Neutrophil (primary cell): ENCODE results near the gene AASDHPPT.

Experiments
- H3K27ac ChIP-seq: fragments of 200-600 bp; sonication (generic); 2 replicates; pipeline ENCODE4 v1.5.1; 2016; ENCODE audit warnings: mild to moderate bottlenecking, moderate library complexity
- H3K27me3 ChIP-seq: fragments of 200-600 bp; sonication (generic); 2 replicates; pipeline ENCODE4 v1.6.0; 2016; ENCODE audit warnings: mild to moderate bottlenecking
- H3K36me3 ChIP-seq: fragments of 200-600 bp; sonication (generic); 2 replicates; pipeline ENCODE4 v1.5.1; 2017
- H3K4me1 ChIP-seq, 2 experiments: fragments of 200-600 bp in 1 of 2; sonication (generic) in 1 of 2; 1 replicate in 1 of 2; 2 replicates in 1 of 2; pipeline versions ENCODE4 v1.5.1 to v1.6.1; 2013 to 2016; ENCODE audit warnings: low read depth in 1 of 2, low read length in 1 of 2, mild to moderate bottlenecking in 1 of 2, moderate library complexity in 1 of 2; ENCODE audit not compliant: control insufficient read depth in 1 of 2, insufficient read depth in 1 of 2
- H3K4me3 ChIP-seq, 2 experiments: fragments of 200-600 bp in 1 of 2; sonication (generic) in 1 of 2; 1 replicate in 1 of 2; 2 replicates in 1 of 2; pipeline ENCODE4 v1.5.1; 2013 to 2016; ENCODE audit warnings: low read depth in 1 of 2, low read length in 1 of 2, mild to moderate bottlenecking in 1 of 2, moderate library complexity in 1 of 2
- H3K9me3 ChIP-seq: fragments of 200-600 bp; sonication (generic); 2 replicates; pipeline ENCODE4 v1.5.1; 2016
- TF ChIP-seq, protein P1 (sequence below): fragments of 200-600 bp; sonication (generic); IDR thresholded peaks from 2 replicates; pipeline ENCODE4 v1.5.1; 2016; ENCODE audit warnings: antibody characterized with exemption

AASDHPPT gene

DNA sequence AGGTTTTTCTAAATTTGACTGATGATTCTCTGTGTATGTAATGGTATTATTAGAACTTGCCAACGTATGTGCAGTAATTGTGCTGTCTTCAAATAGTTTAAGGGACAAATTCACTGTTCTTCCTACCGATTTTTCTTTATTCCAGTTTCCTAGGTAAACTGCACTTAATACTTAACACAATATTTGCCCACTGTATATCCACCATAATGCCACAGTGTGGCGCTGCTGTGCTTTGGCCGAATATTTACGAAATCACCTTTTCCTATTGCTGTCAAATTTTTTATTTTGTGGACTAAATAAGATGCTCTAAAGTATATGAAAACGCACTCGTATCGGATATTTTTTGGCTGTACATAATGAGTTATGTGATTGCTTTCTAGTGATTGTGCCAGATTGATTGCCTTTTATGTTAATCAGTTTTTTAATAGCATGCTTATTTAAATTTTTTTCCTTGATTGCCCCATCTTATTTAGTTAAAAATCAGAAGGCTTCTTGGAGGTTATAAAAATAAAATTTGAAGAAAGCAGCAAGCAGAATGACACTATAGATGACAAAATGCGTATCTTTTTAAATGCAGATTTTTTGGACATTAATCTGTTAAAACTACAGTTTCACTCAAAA, 10.5 kb downstream of the AASDHPPT start:
- TF ChIP-seq, protein P1, sequence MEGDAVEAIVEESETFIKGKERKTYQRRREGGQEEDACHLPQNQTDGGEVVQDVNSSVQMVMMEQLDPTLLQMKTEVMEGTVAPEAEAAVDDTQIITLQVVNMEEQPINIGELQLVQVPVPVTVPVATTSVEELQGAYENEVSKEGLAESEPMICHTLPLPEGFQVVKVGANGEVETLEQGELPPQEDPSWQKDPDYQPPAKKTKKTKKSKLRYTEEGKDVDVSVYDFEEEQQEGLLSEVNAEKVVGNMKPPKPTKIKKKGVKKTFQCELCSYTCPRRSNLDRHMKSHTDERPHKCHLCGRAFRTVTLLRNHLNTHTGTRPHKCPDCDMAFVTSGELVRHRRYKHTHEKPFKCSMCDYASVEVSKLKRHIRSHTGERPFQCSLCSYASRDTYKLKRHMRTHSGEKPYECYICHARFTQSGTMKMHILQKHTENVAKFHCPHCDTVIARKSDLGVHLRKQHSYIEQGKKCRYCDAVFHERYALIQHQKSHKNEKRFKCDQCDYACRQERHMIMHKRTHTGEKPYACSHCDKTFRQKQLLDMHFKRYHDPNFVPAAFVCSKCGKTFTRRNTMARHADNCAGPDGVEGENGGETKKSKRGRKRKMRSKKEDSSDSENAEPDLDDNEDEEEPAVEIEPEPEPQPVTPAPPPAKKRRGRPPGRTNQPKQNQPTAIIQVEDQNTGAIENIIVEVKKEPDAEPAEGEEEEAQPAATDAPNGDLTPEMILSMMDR, result peak; percentile 66
- H3K4me1 ChIP-seq, result no peaks in the 10 kb centered on the region
- H3K4me3 ChIP-seq, result no peak overlapping the region
- H3K27me3 ChIP-seq, result no peaks in the 10 kb centered on the region
- peaks cover 22% of the 10 kb centered on the region for H3K36me3 ChIP-seq
- H3K27ac ChIP-seq, result no peak overlapping the region
- H3K9me3 ChIP-seq, result no peaks in the 10 kb centered on the region

DNA sequence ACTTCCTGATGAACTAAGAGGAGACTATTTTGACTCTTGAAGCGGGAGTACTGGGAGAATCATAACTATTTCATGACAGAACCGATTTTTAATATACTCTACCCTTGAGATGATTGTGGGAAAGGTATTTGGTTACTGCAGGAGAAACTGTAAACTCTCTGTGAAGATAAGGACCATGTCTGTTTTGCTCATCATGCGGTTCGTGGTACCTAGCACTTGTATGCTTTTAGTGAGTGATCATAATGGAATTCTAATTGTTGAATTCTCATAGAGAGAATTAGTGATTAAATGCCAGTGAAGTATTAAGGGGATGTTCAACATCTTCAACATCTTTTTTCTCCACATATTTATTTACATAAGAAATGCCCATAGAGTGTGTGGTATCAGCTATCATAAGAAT, 11.4 kb downstream of the AASDHPPT start:
- H3K9me3 ChIP-seq, result no peaks in the 10 kb centered on the region
- H3K4me1 ChIP-seq, result no peaks in the 10 kb centered on the region
- H3K27ac ChIP-seq, result no peak overlapping the region
- no peak overlapping the region for H3K4me3 ChIP-seq
- peaks cover 27% of the 10 kb centered on the region for H3K36me3 ChIP-seq
- TF ChIP-seq, protein P1, result no peak
- H3K27me3 ChIP-seq, result no peaks in the 10 kb centered on the region

DNA sequence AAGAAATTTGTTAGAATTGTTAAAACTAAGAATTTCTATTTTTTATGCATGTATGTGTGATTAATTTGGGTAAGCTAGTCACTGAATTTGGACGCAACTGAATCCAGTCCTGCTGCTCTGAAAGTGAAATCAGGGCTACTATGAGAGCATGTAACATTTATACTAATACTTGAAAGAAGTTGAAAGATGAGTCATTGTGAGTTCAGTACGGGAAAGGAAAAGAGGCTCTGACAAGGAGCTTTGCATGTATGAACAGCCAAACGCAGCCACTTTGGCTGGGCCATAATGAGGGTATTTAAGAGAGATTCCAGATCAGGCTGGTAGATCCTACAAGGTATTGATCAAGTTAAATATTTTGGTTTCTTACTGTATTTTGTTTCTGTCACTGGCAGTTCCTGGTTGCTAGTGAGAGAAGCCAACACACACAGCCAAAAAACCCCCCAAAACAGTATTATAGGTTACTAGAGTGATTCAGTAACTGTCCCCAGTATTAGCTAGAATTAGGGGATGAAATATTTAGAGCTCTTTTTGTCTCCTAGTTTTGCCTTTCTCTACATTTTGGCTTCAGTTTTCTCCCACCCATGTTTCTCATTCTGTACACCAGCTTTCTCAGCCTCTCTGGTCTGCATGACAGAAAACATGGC, 14.1 kb downstream of the AASDHPPT start:
- TF ChIP-seq, protein P1, result no peak
- Histone ChIP-seq H3K4me3 (no peak overlapping the region), H3K9me3 (no peaks in the 10 kb centered on the region), H3K4me1 (no peaks in the 10 kb centered on the region), H3K36me3 (peaks cover 53% of the 10 kb centered on the region), H3K27me3 (no peaks in the 10 kb centered on the region), H3K27ac (no peak overlapping the region)

DNA sequence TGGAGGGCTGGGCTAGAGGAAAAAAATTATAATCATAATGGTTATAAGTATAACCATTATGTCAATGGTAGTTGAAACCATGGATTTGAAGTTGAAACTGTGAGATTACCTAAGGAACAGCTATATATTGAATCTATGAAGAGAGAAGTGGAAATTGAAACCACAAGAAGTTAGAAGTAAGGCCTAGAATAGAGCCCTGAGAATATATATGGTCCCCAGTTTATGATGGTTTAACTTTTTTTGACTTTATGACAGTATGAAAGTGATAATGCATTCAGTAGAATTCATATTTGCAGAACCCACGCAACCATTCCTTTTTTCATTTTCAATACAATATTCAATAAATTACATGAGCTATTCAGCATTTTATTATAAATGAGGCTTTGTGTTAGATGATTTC, 15.0 kb downstream of the AASDHPPT start:
- H3K9me3 ChIP-seq, result no peaks in the 10 kb centered on the region
- TF ChIP-seq, protein P1, result no peak
- H3K4me3 ChIP-seq, result no peak overlapping the region
- H3K4me1 ChIP-seq, result no peaks in the 10 kb centered on the region
- peaks cover 62% of the 10 kb centered on the region for H3K36me3 ChIP-seq
- H3K27me3 ChIP-seq, result no peaks in the 10 kb centered on the region
- H3K27ac ChIP-seq, result no peak overlapping the region

DNA sequence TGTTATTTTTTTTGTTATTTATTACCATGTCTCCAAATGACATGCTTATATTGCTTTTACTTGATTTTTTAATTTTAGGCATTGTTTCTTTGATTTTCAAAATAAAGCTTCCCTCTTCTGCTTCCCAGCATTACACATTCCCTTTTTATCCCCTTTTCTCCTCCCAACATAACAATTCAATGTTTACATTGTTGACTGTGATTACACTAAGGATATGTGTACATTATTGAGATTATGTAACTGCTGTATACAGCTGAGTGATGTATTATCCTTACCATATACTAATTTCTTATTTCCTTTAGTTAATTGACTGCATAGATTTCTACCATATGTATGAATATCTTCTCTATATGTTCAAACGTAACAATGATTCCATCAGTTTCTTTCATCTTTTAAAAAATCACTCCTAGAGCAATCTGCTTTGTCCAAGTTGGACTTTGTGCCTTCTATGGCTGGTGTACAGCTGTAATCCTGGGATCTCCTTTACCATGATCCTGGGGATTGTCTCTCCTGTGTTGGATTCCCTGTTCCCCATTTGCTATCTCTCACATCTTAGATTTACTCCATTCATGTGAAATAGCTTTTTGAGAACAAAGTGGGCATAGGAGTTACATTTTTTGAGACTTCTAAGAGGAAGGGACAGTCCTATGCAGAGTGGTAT, 21.6 kb downstream of the AASDHPPT start:
- H3K4me1 ChIP-seq, result no peaks in the 10 kb centered on the region
- TF ChIP-seq, protein P1, result no peak
- no peaks in the 10 kb centered on the region for H3K27me3 ChIP-seq
- peaks cover 43% of the 10 kb centered on the region for H3K36me3 ChIP-seq
- H3K4me3 ChIP-seq, result no peak overlapping the region
- no peak overlapping the region for H3K27ac ChIP-seq
- H3K9me3 ChIP-seq, result no peaks in the 10 kb centered on the region
